ENCODE results near the gene ACTG2.

The ACTG2 gene

GRCh38 chr2:73963385-73964120, 70.7 kb downstream of the ACTG2 start:
- DNase-seq (ENCODE audit: extremely low read depth, low read depth) = no peak
- TF ChIP-seq CTCF (IDR thresholded peaks at IDR 0.05; ENCODE audit: low read depth, low read length) = no peak

- no peak for DNase-seq (ENCODE audit: extremely low read depth, low read depth)
- no peak for TF ChIP-seq CTCF (IDR thresholded peaks at IDR 0.05; ENCODE audit: low read depth, low read length)
These were observed 71.4 kb downstream of the ACTG2 start for GRCh38 chr2:73964223-73964622.

- no peak for TF ChIP-seq CTCF (IDR thresholded peaks at IDR 0.05; ENCODE audit: low read depth, low read length)
- DNase-seq (ENCODE audit: extremely low read depth, low read depth) = no peak
These were observed 72.2 kb downstream of the ACTG2 start for GRCh38 chr2:73965053-73965452.

GRCh38 chr2:73968357-73968937, 75.6 kb downstream of the ACTG2 start:
- no peak for TF ChIP-seq CTCF (IDR thresholded peaks at IDR 0.05; ENCODE audit: low read depth, low read length)
- DNase-seq (ENCODE audit: extremely low read depth, low read depth) = no peak

- TF ChIP-seq CTCF (IDR thresholded peaks at IDR 0.05; ENCODE audit: low read depth, low read length) = no peak
- DNase-seq (ENCODE audit: extremely low read depth, low read depth) = no peak
These were observed 76.5 kb downstream of the ACTG2 start for GRCh38 chr2:73969356-73969755.
